GM12801 (cell line): Measurements from ENCODE around the gene POLD4.

Experiments used
- TF ChIP-seq, protein P1 (sequence below): IDR thresholded peaks from one replicate; pipeline ENCODE4 v1.5.1; 2011; ENCODE audit warnings: control low read depth; ENCODE audit not compliant: insufficient read length; ENCODE audit errors: extremely low read depth

Gene POLD4

DNA sequence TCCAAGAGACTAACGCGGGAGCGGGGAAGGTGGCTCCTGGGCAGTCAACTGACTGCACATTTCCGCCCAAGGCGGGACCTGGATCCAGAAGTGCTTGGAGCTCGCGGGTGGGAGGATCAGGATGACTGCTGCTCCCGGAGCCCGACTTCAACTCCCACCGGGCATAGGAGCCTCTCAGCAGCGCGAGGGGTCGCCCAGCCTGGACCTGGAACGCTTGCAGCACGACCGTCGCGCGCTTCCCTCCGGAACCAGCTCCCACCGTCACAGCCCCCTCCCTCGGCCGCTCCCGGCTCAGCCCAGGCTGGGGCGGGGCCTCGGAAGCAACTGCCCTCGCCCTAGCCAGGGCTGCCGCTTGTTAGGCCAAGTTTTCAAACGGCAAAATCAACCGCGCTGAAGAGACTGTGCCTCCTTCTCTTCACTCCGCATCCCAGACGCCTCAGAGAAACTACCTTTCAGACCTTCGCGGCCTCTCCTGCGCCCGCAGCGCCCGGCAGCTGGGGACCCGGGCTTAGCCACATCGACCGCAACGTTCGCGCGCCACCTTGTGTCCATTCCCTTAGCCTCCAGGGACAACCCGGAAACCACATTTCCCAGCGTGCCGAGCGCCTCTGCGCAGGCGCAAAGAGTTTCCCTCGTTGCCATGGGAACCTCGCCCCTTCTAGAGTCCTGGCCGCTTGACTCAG, 36.0 kb downstream of the POLD4 start:
- TF ChIP-seq, protein P1, sequence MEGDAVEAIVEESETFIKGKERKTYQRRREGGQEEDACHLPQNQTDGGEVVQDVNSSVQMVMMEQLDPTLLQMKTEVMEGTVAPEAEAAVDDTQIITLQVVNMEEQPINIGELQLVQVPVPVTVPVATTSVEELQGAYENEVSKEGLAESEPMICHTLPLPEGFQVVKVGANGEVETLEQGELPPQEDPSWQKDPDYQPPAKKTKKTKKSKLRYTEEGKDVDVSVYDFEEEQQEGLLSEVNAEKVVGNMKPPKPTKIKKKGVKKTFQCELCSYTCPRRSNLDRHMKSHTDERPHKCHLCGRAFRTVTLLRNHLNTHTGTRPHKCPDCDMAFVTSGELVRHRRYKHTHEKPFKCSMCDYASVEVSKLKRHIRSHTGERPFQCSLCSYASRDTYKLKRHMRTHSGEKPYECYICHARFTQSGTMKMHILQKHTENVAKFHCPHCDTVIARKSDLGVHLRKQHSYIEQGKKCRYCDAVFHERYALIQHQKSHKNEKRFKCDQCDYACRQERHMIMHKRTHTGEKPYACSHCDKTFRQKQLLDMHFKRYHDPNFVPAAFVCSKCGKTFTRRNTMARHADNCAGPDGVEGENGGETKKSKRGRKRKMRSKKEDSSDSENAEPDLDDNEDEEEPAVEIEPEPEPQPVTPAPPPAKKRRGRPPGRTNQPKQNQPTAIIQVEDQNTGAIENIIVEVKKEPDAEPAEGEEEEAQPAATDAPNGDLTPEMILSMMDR: no peak

DNA sequence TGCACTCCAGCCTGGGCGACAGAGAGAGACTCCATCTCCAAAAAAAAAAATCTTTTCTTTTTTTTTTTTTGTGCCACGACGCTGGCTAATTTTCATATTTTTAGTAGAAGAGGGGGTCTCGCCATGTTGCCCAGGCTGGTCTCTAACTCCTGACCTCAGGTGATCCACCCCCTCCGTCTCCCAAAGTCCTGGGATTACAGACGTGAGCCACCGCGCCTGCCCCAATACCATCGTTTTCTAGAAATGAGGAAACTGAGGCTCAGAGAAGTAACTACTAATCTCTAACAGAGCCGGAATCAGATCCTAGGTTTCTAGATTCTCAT, 36.5 kb downstream of the POLD4 start:
- TF ChIP-seq, protein P1: no peak

DNA sequence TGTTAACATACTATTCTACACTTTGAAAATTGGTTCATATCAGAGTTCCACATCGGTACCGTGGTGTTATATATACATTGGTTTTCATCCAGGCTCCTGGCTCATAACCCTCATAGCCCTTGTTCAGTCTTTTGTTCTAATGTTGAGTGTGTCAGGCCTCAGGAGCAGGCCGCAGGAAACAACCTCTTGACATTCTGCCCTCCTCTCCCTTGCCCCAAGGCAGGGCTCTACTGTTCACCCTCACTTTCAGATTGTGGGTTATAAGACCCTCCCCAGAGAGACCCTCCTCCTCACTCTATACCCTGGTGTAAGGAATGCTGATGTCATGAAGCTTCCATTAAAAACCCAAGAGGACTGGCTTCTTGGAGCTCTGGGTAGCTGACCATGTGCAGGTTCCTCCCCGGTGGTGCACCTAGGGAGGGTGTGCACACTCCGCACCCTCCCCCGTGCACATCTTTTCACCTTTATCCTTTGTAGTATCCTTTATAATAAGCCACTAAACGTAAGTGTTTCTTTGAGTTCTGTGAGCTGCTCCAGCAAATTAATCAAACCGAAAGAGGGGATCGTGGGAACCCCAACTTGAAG, 37.9 kb downstream of the POLD4 start:
- TF ChIP-seq, protein P1: no peak

DNA sequence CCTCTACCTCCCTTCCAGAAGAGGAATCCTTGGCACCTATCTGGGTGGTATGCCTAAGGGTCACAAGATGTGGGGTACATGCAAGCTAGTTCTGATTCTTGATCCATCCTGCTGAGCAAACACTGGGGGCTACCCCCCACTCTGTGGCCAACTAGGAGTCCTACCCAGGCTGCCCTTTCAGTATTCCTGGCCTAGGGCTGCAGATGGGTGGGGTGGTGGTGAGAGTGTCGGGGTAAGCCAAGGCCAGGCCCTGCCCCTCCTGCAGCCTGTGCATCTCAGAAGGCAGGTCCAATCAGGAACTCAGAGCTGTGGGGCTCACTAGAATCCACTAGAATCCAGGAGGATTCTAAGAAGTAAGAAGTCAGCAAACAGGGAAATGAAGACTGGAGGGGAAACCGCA, 39.1 kb downstream of the POLD4 start:
- TF ChIP-seq, protein P1: no peak

DNA sequence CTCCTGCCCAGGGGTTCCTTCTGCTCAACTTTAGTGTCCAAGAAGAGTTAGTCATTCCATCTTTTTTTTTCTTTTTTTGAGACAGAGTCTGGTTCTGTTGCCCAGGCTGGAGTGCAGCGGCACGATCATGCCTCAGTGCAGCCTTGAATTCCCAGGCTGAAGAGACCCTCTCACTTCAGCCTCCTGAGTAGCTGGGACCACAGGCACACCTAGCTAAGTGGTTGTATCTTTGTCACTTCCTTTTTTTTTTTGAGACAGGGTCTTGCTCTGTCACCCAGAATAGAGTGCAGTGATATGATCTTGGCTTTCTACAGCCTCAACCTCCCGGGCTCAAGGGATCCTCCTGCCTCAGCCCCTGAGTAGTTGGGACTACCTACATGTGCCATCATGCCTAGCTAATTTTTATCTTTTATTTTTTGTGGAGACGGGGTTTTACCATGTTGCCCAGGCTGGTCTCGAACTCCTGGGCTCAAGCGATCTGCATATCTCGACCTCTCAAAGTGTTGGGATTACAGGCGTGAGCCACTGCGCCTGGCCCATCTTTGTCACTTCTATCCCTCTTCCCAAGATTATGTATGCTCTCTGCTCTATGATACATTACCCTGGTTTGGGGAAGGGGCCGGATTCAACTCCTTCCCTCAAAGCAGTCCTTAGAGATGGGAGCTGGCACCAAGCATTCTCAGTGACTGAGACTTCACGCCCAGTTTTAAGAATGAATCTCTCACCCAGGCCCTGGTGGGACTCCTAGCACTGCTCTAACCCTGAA, 40.0 kb downstream of the POLD4 start:
- TF ChIP-seq, protein P1: no peak

DNA sequence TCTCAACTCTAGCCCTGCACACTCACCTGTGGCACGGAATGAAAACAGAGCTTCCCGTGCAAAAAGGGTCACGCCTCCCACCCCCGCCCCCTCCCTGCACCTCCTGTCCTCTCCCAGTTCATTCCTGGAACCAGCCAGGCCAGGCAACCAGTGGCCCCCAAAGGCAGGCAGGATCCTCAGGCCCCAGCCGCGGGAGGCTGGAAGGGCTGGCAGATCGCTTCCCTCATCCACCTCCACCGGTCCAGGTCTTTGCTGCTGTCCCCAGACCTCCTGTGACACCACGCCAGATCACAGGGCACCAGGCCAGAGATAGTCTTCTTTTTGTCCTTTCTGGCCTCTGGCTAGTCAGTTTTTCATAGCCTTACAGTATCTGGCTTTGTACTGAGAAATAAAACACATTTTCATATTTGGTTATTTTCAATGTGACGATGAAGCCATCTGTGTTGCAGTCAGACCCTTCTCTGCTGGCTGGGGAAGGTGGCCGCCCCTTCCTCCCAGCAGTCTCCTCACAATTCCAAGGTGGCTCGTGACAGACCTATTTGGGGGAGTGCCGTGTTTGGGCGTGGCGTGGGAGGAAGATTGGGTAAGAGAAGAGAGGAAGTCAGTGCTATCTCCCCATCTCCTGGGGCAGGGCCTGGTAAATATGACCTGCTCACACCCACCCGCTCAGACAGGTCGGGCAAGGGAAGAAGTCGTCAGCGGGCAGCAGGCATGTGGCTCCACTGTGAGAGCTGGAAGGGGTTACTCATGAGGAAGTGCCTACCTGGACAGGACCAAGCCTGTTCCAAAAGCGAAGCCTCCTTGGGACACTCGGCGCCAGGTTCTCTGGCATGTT, 40.9 kb downstream of the POLD4 start:
- TF ChIP-seq, protein P1: no peak

DNA sequence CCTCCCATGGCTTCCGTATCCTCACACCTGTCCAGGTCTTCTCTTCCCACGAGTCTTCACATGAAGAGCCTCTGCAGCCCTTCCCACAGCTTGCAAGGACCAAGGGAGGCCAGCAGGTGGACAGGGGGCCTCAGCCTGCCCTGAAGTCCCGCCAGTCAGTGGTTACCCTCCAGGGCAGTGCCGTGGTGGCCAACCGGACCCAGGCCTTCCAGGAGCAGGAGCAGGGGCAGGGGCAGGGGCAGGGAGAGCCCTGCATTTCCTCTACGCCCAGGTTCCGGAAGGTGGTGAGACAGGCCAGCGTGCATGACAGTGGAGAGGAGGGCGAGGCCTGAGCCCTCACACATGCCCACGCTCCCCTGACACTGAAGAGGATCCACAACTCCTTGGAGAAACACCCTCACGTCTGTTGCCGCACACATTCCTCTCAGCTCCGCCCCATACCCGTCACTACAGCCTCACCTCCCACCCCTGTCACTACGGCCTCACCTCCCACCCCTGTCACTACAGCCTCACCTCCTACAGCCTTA, 41.7 kb downstream of the POLD4 start:
- TF ChIP-seq, protein P1: no peak
